B cell (primary cell): ENCODE measurements around the gene QSOX1. TPM values are rescaled to one million over a fixed set of nuclear protein-coding genes. Genes with fewer than 3 reads are reported as not detected.
"Not testable (repeated sequence)": the region's sequence is repeated elsewhere in the genome, so short reads cannot be mapped to it uniquely, and the experiment has no call there.

Source experiments
- ATAC-seq: fragments of 200-7000 bp; cut with Tn5 transposase; one replicate; pipeline ENCODE4 v1.10.0; 2021; ENCODE audit warnings: low read depth, mild to moderate bottlenecking, moderate number of reproducible peaks, moderate library complexity
- CTCF ChIA-PET: fragments of 350-600 bp; sonication (Branson Sonifier 250); formaldehyde crosslinking; loops from one replicate; lab custom pipeline; 2021; ENCODE audit warnings: antibody characterized with exemption, inconsistent platforms; lab: Charles Lee
- POLR2A ChIA-PET: fragments of 350-600 bp; sonication (Branson Sonifier 250); formaldehyde crosslinking; loops from one replicate; lab custom pipeline; 2021; ENCODE audit warnings: antibody characterized with exemption; lab: Charles Lee
- DNase-seq: peaks from one replicate; pipeline ENCODE4 v3.0.0; 2013
- H2AFZ ChIP-seq: 2 replicates; pipeline ENCODE4 v1.6.1; 2012; ENCODE audit warnings: mild to moderate bottlenecking, low read depth, low read length; ENCODE audit not compliant: insufficient read depth, poor library complexity, severe bottlenecking
- H3K27ac ChIP-seq, 2 donors: 1 replicate in 1 of 2; 2 replicates in 1 of 2; pipeline ENCODE4 v1.5.1; 2012 to 2013; ENCODE audit warnings: low read length in 2 of 2, mild to moderate bottlenecking in 2 of 2, moderate library complexity in 1 of 2
- H3K27me3 ChIP-seq, 4 experiments: fragments of 200-600 bp in 1 of 4; sonication (generic) in 1 of 4; replicated peaks in 1 of 4; 1 replicate in 2 of 4; 2 replicates in 2 of 4; pipeline versions ENCODE4 v1.6.1 to v1.7.0; 2013 to 2016; ENCODE audit warnings: low read length in 3 of 4, mild to moderate bottlenecking in 2 of 4, mixed read lengths in 1 of 4, moderate library complexity in 1 of 4; ENCODE audit not compliant: insufficient read depth in 4 of 4, control insufficient read depth in 3 of 4; ENCODE audit errors: control extremely low read depth in 1 of 4
- H3K36me3 ChIP-seq, 2 experiments: replicated peaks in 1 of 2; 1 replicate in 1 of 2; 2 replicates in 1 of 2; pipeline versions ENCODE4 v1.6.1 to v1.7.1; 2013; ENCODE audit warnings: low read length in 1 of 2; ENCODE audit not compliant: insufficient read depth in 2 of 2, control insufficient read depth in 1 of 2; ENCODE audit errors: control extremely low read depth in 1 of 2, extremely low read depth in 1 of 2
- H3K4me1 ChIP-seq, 2 donors: fragments of 200-600 bp in 1 of 2; sonication (generic) in 1 of 2; 1 replicate in 1 of 2; 2 replicates in 1 of 2; pipeline versions ENCODE4 v1.5.1 to v1.6.1; 2013 to 2017; ENCODE audit warnings: low read length in 2 of 2; ENCODE audit not compliant: control insufficient read depth in 2 of 2, insufficient read depth in 2 of 2
- H3K4me2 ChIP-seq: replicated peaks from 2 replicates; pipeline ENCODE3; 2012; ENCODE audit warnings: mild to moderate bottlenecking, low read depth, low read length; ENCODE audit not compliant: poor library complexity, severe bottlenecking
- H3K4me3 ChIP-seq, 5 experiments: fragments of 200-600 bp in 1 of 5; sonication (generic) in 1 of 5; 1 replicate in 3 of 5; 2 replicates in 2 of 5; pipeline versions ENCODE4 v1.5.1 to v1.7.0; 2011 to 2016; ENCODE audit warnings: low read length in 4 of 5, mild to moderate bottlenecking in 4 of 5, low read depth in 2 of 5, control low read depth in 1 of 5, moderate library complexity in 1 of 5; ENCODE audit not compliant: insufficient read depth in 1 of 5; ENCODE audit errors: control extremely low read depth in 1 of 5, extremely low read depth in 1 of 5
- H3K79me2 ChIP-seq: fragments of 200-600 bp; sonication (generic); one replicate; pipeline ENCODE4 v1.6.0; 2016; ENCODE audit warnings: low read length; ENCODE audit not compliant: control insufficient read depth, insufficient read depth
- H3K9ac ChIP-seq: fragments of 200-600 bp; sonication (generic); 2 replicates; pipeline ENCODE4 v1.6.1; 2017; ENCODE audit warnings: mild to moderate bottlenecking, low read length, moderate library complexity
- H3K9me3 ChIP-seq, 3 donors: one replicate each; pipeline versions ENCODE4 v1.6.1 to v1.7.1; 2013; ENCODE audit warnings: low read length in 2 of 3; ENCODE audit not compliant: control insufficient read depth in 2 of 3, insufficient read depth in 1 of 3; ENCODE audit errors: control extremely low read depth in 1 of 3
- H4K20me1 ChIP-seq: 2 replicates; pipeline ENCODE4 v1.6.0; 2012; ENCODE audit warnings: mild to moderate bottlenecking, low read length; ENCODE audit not compliant: insufficient read depth, control insufficient read depth, poor library complexity, severe bottlenecking
- H3K27ac Mint-ChIP-seq: one replicate; pipeline ENCODE4 v1.8.0; 2021; ENCODE audit warnings: mixed read lengths
- H3K27me3 Mint-ChIP-seq: one replicate; pipeline ENCODE4 v1.8.0; 2021; ENCODE audit warnings: mixed read lengths
- H3K4me1 Mint-ChIP-seq: one replicate; pipeline ENCODE4 v1.8.0; 2021; ENCODE audit warnings: mixed read lengths
- H3K4me3 Mint-ChIP-seq: one replicate; pipeline ENCODE4 v1.8.0; 2021; ENCODE audit warnings: mixed read lengths
- H3K9me3 Mint-ChIP-seq: one replicate; pipeline ENCODE4 v1.8.0; 2022; ENCODE audit warnings: mixed read lengths; ENCODE audit not compliant: insufficient read depth
- EZH2 ChIP-seq: IDR thresholded peaks from 2 replicates; pipeline ENCODE4 v1.6.1; 2012; ENCODE audit warnings: borderline replicate concordance, low read depth, mild to moderate bottlenecking, moderate library complexity, low read length; ENCODE audit not compliant: insufficient read depth, poor library complexity, severe bottlenecking
- WGBS: methylation state at CpG from one replicate; pipeline ENCODE4 v1.1.5; 2013; ENCODE audit warnings: missing lambda C conversion rate; ENCODE audit not compliant: insufficient coverage; 5-methylcytosine and 5-hydroxymethylcytosine counted together
- intact Hi-C: fragments of 100-400 bp; cut with micrococcal nuclease; formaldehyde crosslinking; loops from one replicate; pipeline ENCODE4 v1.10.0; 2022
- polyA plus RNA-seq: library from polyadenylated mRNA; depleted of rRNA; stranded (reverse); fragments of >200 nt; gene quantifications from 2 replicates; pipeline ENCODE4 v1.2.3, GENCODE V29; 2012
- total RNA-seq, 2 donors: library from RNA; stranded (reverse); fragments of 120-200 nt in 1 of 2; gene quantifications; 1 replicate in 1 of 2; 2 replicates in 1 of 2; pipeline versions ENCODE4 v1.2.3 to v1.2.4, GENCODE V29; 2013 to 2022
- TF ChIP-seq, protein P1 (sequence below): fragments of 200-600 bp; IDR thresholded peaks from one replicate; pipeline ENCODE4 v1.8.0; 2022; ENCODE audit warnings: antibody characterized with exemption, mild to moderate bottlenecking

Gene QSOX1
- total and polyA plus RNA-seq, 2 donors (not counting 1 experiment from before 2014, with no cell fraction given), result 11.4 to 20.6 TPM

DNA sequence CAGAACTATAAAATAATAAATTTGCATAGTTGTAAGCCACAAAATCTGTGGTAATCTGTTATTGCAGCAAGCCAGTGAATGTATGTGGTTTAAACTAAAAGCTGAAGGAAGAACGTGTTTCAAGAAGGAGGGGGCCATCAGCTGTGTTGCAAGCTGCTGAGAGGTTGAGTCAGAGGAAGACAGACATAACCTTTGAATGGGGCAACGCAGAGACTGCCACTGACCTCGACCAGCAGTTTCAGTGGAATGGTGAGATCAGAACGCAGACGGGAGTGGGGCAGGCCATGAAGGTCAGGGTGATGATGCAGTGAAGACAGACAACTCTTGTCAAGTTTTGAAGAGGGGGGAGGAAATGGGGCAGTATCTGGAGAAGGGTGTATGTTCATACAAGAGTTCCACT is 23.2 kb upstream of the QSOX1 start:
- Histone ChIP-seq H4K20me1 (no peaks in the 10 kb centered on the region), H3K4me2 (no peak overlapping the region), H3K27me3 (peaks cover 0 to 6% (median 2%) of the 10 kb centered on the region in 4 experiments), H3K4me3 (no peak overlapping the region), H3K36me3 (no peaks in the 10 kb centered on the region), H3K79me2 (no peaks in the 10 kb centered on the region), H3K9me3 (peaks cover 0 to 1% (median 0%) of the 10 kb centered on the region in 3 donors), H3K9ac (no peak overlapping the region), H3K4me1 (no peaks in the 10 kb centered on the region), H2AFZ (no peak overlapping the region), H3K27ac (no peak overlapping the region)
- DNase-seq, result no peak
- Mint-ChIP-seq H3K4me3 (no peak overlapping the region), H3K27ac (no peak overlapping the region), H3K27me3 (peaks cover 28% of the 10 kb centered on the region), H3K9me3 (no peaks in the 10 kb centered on the region), H3K4me1 (no peaks in the 10 kb centered on the region)
- ATAC-seq, result no peak
- POLR2A ChIA-PET, result no interaction called here
- intact Hi-C loops, result no loop called here
- WGBS, result 88% methylated on average over 5 of the region's 5 CpGs
- CTCF ChIA-PET, result interaction anchor here (0.9 kb wide), 1 partner anchor 48 kb away, joined by 3 read pairs; no protein-coding TSS in a partner anchor
- TF ChIP-seq, protein P1, sequence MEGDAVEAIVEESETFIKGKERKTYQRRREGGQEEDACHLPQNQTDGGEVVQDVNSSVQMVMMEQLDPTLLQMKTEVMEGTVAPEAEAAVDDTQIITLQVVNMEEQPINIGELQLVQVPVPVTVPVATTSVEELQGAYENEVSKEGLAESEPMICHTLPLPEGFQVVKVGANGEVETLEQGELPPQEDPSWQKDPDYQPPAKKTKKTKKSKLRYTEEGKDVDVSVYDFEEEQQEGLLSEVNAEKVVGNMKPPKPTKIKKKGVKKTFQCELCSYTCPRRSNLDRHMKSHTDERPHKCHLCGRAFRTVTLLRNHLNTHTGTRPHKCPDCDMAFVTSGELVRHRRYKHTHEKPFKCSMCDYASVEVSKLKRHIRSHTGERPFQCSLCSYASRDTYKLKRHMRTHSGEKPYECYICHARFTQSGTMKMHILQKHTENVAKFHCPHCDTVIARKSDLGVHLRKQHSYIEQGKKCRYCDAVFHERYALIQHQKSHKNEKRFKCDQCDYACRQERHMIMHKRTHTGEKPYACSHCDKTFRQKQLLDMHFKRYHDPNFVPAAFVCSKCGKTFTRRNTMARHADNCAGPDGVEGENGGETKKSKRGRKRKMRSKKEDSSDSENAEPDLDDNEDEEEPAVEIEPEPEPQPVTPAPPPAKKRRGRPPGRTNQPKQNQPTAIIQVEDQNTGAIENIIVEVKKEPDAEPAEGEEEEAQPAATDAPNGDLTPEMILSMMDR, result no peak
- TF ChIP-seq EZH2, result no peak

DNA sequence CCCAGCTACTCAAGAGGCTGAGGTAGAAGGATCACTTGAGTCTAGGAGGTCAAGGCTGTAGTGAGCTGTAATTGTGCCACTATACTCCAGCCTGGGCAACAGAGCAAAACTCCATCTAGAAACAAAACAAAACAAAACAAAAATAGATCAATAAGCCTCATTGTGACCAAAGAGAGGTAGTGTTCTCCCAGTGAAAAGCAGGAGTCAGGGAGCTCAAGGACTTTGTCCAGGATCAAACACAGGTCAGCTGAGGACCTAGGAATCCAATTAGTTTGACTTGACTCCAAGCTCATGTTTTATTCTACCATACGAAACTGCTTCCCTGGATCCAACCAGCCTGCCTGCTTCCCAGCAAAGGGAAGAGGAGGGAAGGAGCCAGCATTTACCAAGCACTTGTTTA is 21.5 kb upstream of the QSOX1 start:
- Histone ChIP-seq H3K27me3 (peaks cover 0 to 7% (median 2%) of the 10 kb centered on the region in 4 experiments), H3K27ac (no peak overlapping the region), H3K9me3 (peaks cover 0 to 4% (median 0%) of the 10 kb centered on the region in 3 donors), H3K4me2 (no peak overlapping the region), H2AFZ (no peak overlapping the region), H3K4me3 (no peak overlapping the region), H3K79me2 (no peaks in the 10 kb centered on the region), H3K4me1 (no peaks in the 10 kb centered on the region), H3K36me3 (no peaks in the 10 kb centered on the region), H4K20me1 (no peaks in the 10 kb centered on the region), H3K9ac (no peak overlapping the region)
- TF ChIP-seq EZH2, result no peak
- TF ChIP-seq, protein P1, result no peak
- no peak for ATAC-seq
- H3K4me3 Mint-ChIP-seq, result no peak overlapping the region
- intact Hi-C loops, result no loop called here
- H3K27me3 Mint-ChIP-seq, result peaks cover 35% of the 10 kb centered on the region
- peaks cover 4% of the 10 kb centered on the region for H3K9me3 Mint-ChIP-seq
- CTCF ChIA-PET, result no interaction called here
- POLR2A ChIA-PET, result no interaction called here
- no CpG with 5 or more reads among the region's 1 CpG for WGBS
- no peak for DNase-seq
- no peaks in the 10 kb centered on the region for H3K4me1 Mint-ChIP-seq
- no peak overlapping the region for H3K27ac Mint-ChIP-seq

DNA sequence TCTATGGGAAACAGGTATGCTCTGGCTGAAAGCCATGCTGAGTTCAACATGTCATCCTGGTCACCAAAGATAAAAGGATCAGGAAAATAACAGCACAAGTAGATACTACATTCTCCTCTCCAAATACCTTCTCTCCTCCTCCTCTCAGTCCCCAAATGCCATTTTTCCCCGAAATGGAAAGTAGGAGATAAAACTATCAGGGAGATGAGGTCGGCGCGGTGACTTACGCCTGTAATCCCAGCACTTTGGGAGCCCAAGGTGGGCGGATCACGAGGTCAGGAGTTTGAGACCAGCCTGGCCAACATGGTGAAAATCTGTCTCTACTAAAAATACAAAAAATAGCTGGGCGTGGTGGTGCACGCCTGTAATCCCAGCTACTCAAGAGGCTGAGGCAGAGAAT is 21.0 kb upstream of the QSOX1 start:
- CTCF ChIA-PET, ATAC-seq: not testable (repeated sequence)

More for the DNA sequence above, 21.0 kb upstream of the QSOX1 start:
- H4K20me1 ChIP-seq, H3K4me3 Mint-ChIP-seq, H3K4me1 ChIP-seq, intact Hi-C loops, DNase-seq, H3K4me1 Mint-ChIP-seq, H3K4me3 ChIP-seq, H3K9me3 Mint-ChIP-seq, H3K36me3 ChIP-seq, H3K4me2 ChIP-seq, H2AFZ ChIP-seq, H3K27ac Mint-ChIP-seq, POLR2A ChIA-PET, H3K27me3 ChIP-seq, H3K27ac ChIP-seq, H3K79me2 ChIP-seq, H3K9ac ChIP-seq, H3K9me3 ChIP-seq: not testable (repeated sequence)
- peaks cover 35% of the 10 kb centered on the region for H3K27me3 Mint-ChIP-seq
- WGBS, result 86% methylated on average over 8 of the region's 9 CpGs
